MM.1S (cell line): ENCODE measurements around the gene MAPK4.
"Not testable (repeated sequence)": the region's sequence is repeated elsewhere in the genome, so short reads cannot be mapped to it uniquely, and the experiment has no call there.

Experiments
- DNase-seq: peaks from one replicate; pipeline ENCODE4 v3.0.0-alpha.2; 2015
- H2AFZ ChIP-seq: fragments of 300-600 bp; sonication (generic); 2 replicates; pipeline ENCODE4 v1.6.0; 2016; ENCODE audit warnings: antibody characterized with exemption, low read length
- H3F3A ChIP-seq: fragments of 300-600 bp; sonication (generic); 2 replicates; pipeline ENCODE4 v1.6.1; 2016; ENCODE audit warnings: mild to moderate bottlenecking, antibody characterized with exemption, low read length, moderate library complexity, mixed read lengths; ENCODE audit not compliant: insufficient read depth
- H3K27ac ChIP-seq: fragments of 300-600 bp; sonication (generic); 2 replicates; pipeline ENCODE4 v1.5.1; 2016; ENCODE audit warnings: mild to moderate bottlenecking, low read length
- H3K27me3 ChIP-seq: fragments of 300-600 bp; sonication (generic); replicated peaks from 2 replicates; pipeline ENCODE4 v1.6.0; 2016; ENCODE audit warnings: low read length; ENCODE audit not compliant: insufficient read depth
- H3K36me3 ChIP-seq: fragments of 300-600 bp; sonication (generic); replicated peaks from 2 replicates; pipeline ENCODE4 v1.6.1; 2016; ENCODE audit warnings: mild to moderate bottlenecking, low read length, mixed read lengths; ENCODE audit not compliant: insufficient read depth
- H3K4me1 ChIP-seq: fragments of 300-600 bp; sonication (generic); 2 replicates; pipeline ENCODE4 v1.6.1; 2016; ENCODE audit warnings: low read length, mixed read lengths
- H3K4me2 ChIP-seq: fragments of 300-600 bp; sonication (generic); 2 replicates; pipeline ENCODE4 v1.6.0; 2016; ENCODE audit warnings: low read depth, low read length
- H3K4me3 ChIP-seq: fragments of 300-600 bp; sonication (generic); 2 replicates; pipeline ENCODE4 v1.5.1; 2016; ENCODE audit warnings: low read length, mixed read lengths
- H3K79me2 ChIP-seq: fragments of 300-600 bp; sonication (generic); 2 replicates; pipeline ENCODE4 v1.6.1; 2016; ENCODE audit warnings: mixed run types, low read length, mixed read lengths
- H3K9ac ChIP-seq: fragments of 300-600 bp; sonication (generic); 2 replicates; pipeline ENCODE4 v1.6.1; 2016; ENCODE audit warnings: low read length, mixed read lengths
- H3K9me2 ChIP-seq: fragments of 300-600 bp; sonication (generic); replicated peaks from 2 replicates; pipeline ENCODE4 v1.6.1; 2016; ENCODE audit warnings: mild to moderate bottlenecking, low read length, mixed read lengths; ENCODE audit not compliant: insufficient read depth
- H3K9me3 ChIP-seq: fragments of 300-600 bp; sonication (generic); replicated peaks from 2 replicates; pipeline ENCODE4 v1.6.1; 2016; ENCODE audit warnings: mild to moderate bottlenecking, low read length, mixed read lengths; ENCODE audit not compliant: insufficient read depth
- H4K20me1 ChIP-seq: fragments of 300-600 bp; sonication (generic); 2 replicates; pipeline ENCODE4 v1.6.1; 2016; ENCODE audit warnings: mild to moderate bottlenecking, low read length, moderate library complexity, mixed read lengths; ENCODE audit not compliant: insufficient read depth
- EZH2 ChIP-seq: fragments of 300-600 bp; sonication (generic); optimal IDR thresholded peaks from 2 replicates; pipeline ENCODE3; 2017; ENCODE audit warnings: low read depth, mild to moderate bottlenecking, antibody characterized with exemption, low read length, mixed read lengths
- EZH2phosphoT487 ChIP-seq: fragments of 300-600 bp; sonication (generic); IDR thresholded peaks from 2 replicates; pipeline ENCODE4 v1.6.1; 2018; ENCODE audit warnings: antibody characterized with exemption, low read length
- TF ChIP-seq, protein P1 (sequence below): fragments of 300-600 bp; sonication (generic); IDR thresholded peaks from 2 replicates; pipeline ENCODE4 v1.5.1; 2016; ENCODE audit warnings: antibody characterized with exemption, low read length, mixed read lengths

MAPK4 gene

GRCh38 chr18:50523165-50523564, 36.7 kb upstream of the MAPK4 start:
- Histone ChIP-seq H3K9me2 (no peaks in the 10 kb centered on the region), H3K4me2 (no peak overlapping the region), H2AFZ (no peak overlapping the region), H3F3A (no peaks in the 10 kb centered on the region), H3K9ac (no peak overlapping the region), H3K27ac (no peak overlapping the region), H3K9me3 (no peaks in the 10 kb centered on the region), H3K79me2 (no peaks in the 10 kb centered on the region), H3K36me3 (no peaks in the 10 kb centered on the region), H3K27me3 (no peaks in the 10 kb centered on the region), H3K4me3 (no peak overlapping the region), H4K20me1 (no peaks in the 10 kb centered on the region), H3K4me1 (no peaks in the 10 kb centered on the region)
- DNase-seq = no peak
- TF ChIP-seq EZH2phosphoT487 (no peak), EZH2 (no peak)
- TF ChIP-seq, protein P1, sequence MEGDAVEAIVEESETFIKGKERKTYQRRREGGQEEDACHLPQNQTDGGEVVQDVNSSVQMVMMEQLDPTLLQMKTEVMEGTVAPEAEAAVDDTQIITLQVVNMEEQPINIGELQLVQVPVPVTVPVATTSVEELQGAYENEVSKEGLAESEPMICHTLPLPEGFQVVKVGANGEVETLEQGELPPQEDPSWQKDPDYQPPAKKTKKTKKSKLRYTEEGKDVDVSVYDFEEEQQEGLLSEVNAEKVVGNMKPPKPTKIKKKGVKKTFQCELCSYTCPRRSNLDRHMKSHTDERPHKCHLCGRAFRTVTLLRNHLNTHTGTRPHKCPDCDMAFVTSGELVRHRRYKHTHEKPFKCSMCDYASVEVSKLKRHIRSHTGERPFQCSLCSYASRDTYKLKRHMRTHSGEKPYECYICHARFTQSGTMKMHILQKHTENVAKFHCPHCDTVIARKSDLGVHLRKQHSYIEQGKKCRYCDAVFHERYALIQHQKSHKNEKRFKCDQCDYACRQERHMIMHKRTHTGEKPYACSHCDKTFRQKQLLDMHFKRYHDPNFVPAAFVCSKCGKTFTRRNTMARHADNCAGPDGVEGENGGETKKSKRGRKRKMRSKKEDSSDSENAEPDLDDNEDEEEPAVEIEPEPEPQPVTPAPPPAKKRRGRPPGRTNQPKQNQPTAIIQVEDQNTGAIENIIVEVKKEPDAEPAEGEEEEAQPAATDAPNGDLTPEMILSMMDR = no peak

DNA sequence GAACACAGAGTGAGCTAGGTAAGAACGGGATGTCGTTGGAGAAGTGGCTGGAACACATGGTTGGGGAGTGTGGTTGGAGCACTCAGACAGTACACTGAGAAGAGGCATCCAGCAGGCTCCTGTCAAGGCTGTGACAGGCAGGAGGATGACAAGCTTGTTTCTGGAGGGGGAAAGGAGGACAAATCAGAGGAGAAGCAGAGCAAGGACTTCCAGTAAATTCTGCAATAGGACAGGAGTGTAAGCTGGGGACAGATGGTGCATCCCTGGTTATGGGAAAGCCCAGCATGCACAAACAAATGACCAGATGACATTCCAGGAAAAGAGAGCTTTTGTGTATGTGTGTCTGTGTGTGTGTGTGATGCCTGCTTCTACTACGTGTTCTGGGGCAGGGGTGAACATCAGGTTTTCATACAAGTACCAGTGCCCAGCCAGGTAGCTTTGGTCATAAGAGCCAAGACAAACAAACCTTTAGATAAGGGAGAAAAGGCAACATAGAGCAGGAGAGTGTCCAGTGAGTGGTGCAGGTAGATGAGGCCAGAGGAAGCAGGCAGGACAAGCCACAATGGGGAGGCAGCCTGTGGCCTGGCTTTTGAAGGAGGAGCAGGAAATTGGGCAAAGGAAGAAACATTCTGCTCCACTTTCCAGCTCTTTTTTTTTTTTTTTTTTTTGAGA, 32.1 kb upstream of the MAPK4 start:
- no peak overlapping the region for H3K4me2 ChIP-seq
- no peak overlapping the region for H3K9ac ChIP-seq
- H3K79me2 ChIP-seq = no peaks in the 10 kb centered on the region
- no peaks in the 10 kb centered on the region for H3K9me2 ChIP-seq
- DNase-seq = no peak
- H2AFZ ChIP-seq = no peak overlapping the region
- H3K4me1 ChIP-seq = no peaks in the 10 kb centered on the region
- no peaks in the 10 kb centered on the region for H3K9me3 ChIP-seq
- no peaks in the 10 kb centered on the region for H3K27me3 ChIP-seq
- no peak overlapping the region for H3K27ac ChIP-seq
- no peak overlapping the region for H3K4me3 ChIP-seq
- H3F3A ChIP-seq = no peaks in the 10 kb centered on the region
- H3K36me3 ChIP-seq = no peaks in the 10 kb centered on the region
- H4K20me1 ChIP-seq = no peaks in the 10 kb centered on the region
- no peak for TF ChIP-seq EZH2
- TF ChIP-seq, protein P1 = no peak
- no peak for TF ChIP-seq EZH2phosphoT487

- Histone ChIP-seq H3K4me3 (no peak overlapping the region), H4K20me1 (no peaks in the 10 kb centered on the region), H3K9me2 (no peaks in the 10 kb centered on the region), H3K9ac (no peak overlapping the region), H3K27ac (no peak overlapping the region), H3K27me3 (no peaks in the 10 kb centered on the region), H3K9me3 (no peaks in the 10 kb centered on the region), H2AFZ (no peak overlapping the region), H3K4me2 (no peak overlapping the region), H3F3A (no peaks in the 10 kb centered on the region), H3K79me2 (no peaks in the 10 kb centered on the region), H3K36me3 (no peaks in the 10 kb centered on the region), H3K4me1 (no peaks in the 10 kb centered on the region)
- TF ChIP-seq EZH2phosphoT487 (no peak), EZH2 (no peak)
- TF ChIP-seq, protein P1 = no peak
- DNase-seq = no peak
Measured at GRCh38 chr18:50528806-50529205, 31.1 kb upstream of the MAPK4 start.

GRCh38 chr18:50533822-50534221, 26.1 kb upstream of the MAPK4 start:
- not testable (repeated sequence) for H3K4me2 ChIP-seq, H3K36me3 ChIP-seq, DNase-seq, H2AFZ ChIP-seq, H3K4me1 ChIP-seq, H3K4me3 ChIP-seq, H3K27ac ChIP-seq, H3K9ac ChIP-seq, H3F3A ChIP-seq, H3K9me3 ChIP-seq, H3K79me2 ChIP-seq, H4K20me1 ChIP-seq, H3K27me3 ChIP-seq, H3K9me2 ChIP-seq

DNA sequence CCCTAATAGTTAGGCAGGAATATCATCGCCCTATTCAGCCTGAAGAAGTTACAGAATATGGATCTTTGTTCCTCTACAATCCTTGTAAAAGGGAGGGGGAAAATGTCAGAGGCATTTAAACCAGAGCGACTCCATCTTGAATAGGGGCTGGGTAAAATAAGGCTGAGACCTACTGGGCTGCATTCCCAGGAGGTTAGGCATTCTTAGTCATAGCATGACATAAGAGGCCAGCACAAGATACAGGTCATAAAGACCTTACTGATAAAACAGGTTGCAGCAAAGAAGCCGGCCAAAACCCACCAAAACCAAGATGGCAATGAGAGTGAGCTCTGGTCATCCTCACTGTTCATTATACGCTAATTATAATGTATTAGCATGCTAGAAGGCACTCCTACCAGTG, 15.4 kb upstream of the MAPK4 start:
- H3K4me2 ChIP-seq, H3K4me3 ChIP-seq, DNase-seq, H3K9ac ChIP-seq, H4K20me1 ChIP-seq, H3K9me3 ChIP-seq, H3K79me2 ChIP-seq, H3K27me3 ChIP-seq, H3K9me2 ChIP-seq, H3F3A ChIP-seq, H3K4me1 ChIP-seq, H3K36me3 ChIP-seq, H3K27ac ChIP-seq, H2AFZ ChIP-seq: not testable (repeated sequence)
